CD4-positive, alpha-beta T cell treated with Interleukin-10 for 1 hour (primary cell): ENCODE results near the gene CAMKK2.

Source experiments
- DNase-seq: peaks from one replicate; pipeline ENCODE4 v3.0.0-alpha.2; 2020

The CAMKK2 gene

GRCh38 chr12:121189619-121190155 is 106.8 kb downstream of the CAMKK2 start:
- no peak for DNase-seq

GRCh38 chr12:121189131-121189530 is 107.4 kb downstream of the CAMKK2 start:
- no peak for DNase-seq

GRCh38 chr12:121188227-121188626 is 108.3 kb downstream of the CAMKK2 start:
- no peak for DNase-seq
